ENCODE measurements around the gene IMPDH1.

IMPDH1 gene

GRCh38 chr7:128421384-128421783 lies 11.6 kb upstream of the IMPDH1 start:
- peaks cover 3 to 5% of the 10 kb centered on the region in 2 experiments for H3K27me3 ChIP-seq (ENCODE audit: control insufficient read depth in 1 of 2, insufficient read depth in 1 of 2, low read length in 2 of 2)
- H3K23ac ChIP-seq (ENCODE audit: low read length in 2 of 2) = no peak overlapping the region
- H2BK5ac ChIP-seq (ENCODE audit: low read depth, low read length, poor library complexity, severe bottlenecking) = no peak overlapping the region
- H3K79me1 ChIP-seq (replicated peaks; ENCODE audit: low read length, poor library complexity, severe bottlenecking) = no peaks in the 10 kb centered on the region
- peak overlapping the region; percentile 29 for H2AK5ac ChIP-seq (ENCODE audit: low read length, severe bottlenecking)
- no peak overlapping the region for H2BK15ac ChIP-seq (ENCODE audit: low read depth, poor library complexity, severe bottlenecking)
- H3K14ac ChIP-seq (ENCODE audit: low read length in 2 of 2) = no peak overlapping the region
- no peak overlapping the region for H3K4me2 ChIP-seq (ENCODE audit: low read length, poor library complexity, severe bottlenecking)
- no peaks in the 10 kb centered on the region for H3K9me3 ChIP-seq (ENCODE audit: control insufficient read depth, low read length)
- no peak overlapping the region for H3K4ac ChIP-seq (ENCODE audit: low read depth in 1 of 2, low read length in 2 of 2)
- no peak overlapping the region for H3K4me3 ChIP-seq (ENCODE audit: insufficient read depth in 1 of 2, low read depth in 1 of 2, low read length in 2 of 2)
- H3K4me1 ChIP-seq (ENCODE audit: control insufficient read depth, insufficient read depth, low read depth, low read length) = peaks cover 9% of the 10 kb centered on the region
- no peak overlapping the region for H3K27ac ChIP-seq (ENCODE audit: low read length, poor library complexity, severe bottlenecking)
- H3K18ac ChIP-seq (ENCODE audit: low read depth in 1 of 2, low read length in 2 of 2) = peak overlapping the region in 1 of 2 experiments; percentile 42
- no peak overlapping the region for H2BK12ac ChIP-seq (ENCODE audit: low read length in 2 of 2)
- 75% methylated on average over 1 of the region's 1 CpG for WGBS
- H3K9ac ChIP-seq (ENCODE audit: low read length) = no peak overlapping the region
- no peak overlapping the region for H2BK120ac ChIP-seq (ENCODE audit: low read depth, low read length)
- H2AFZ ChIP-seq (ENCODE audit: low read depth, low read length) = no peak overlapping the region
- H4K8ac ChIP-seq (ENCODE audit: low read length) = no peak overlapping the region
- H4K91ac ChIP-seq (ENCODE audit: low read length) = no peak overlapping the region
- H3K36me3 ChIP-seq (ENCODE audit: control insufficient read depth in 1 of 2, insufficient read depth in 2 of 2, low read depth in 1 of 2, low read length in 2 of 2) = no peaks in the 10 kb centered on the region
- no peak for DNase-seq

- peaks cover 9% of the 10 kb centered on the region for H3K4me1 ChIP-seq (ENCODE audit: control insufficient read depth, insufficient read depth, low read depth, low read length)
- no peak overlapping the region for H2AK5ac ChIP-seq (ENCODE audit: low read length, severe bottlenecking)
- no peak overlapping the region for H3K27ac ChIP-seq (ENCODE audit: low read length, poor library complexity, severe bottlenecking)
- no peak overlapping the region for H3K9ac ChIP-seq (ENCODE audit: low read length)
- no peak overlapping the region for H4K91ac ChIP-seq (ENCODE audit: low read length)
- H3K36me3 ChIP-seq (ENCODE audit: control insufficient read depth in 1 of 2, insufficient read depth in 2 of 2, low read depth in 1 of 2, low read length in 2 of 2) = no peaks in the 10 kb centered on the region
- no peaks in the 10 kb centered on the region for H3K79me1 ChIP-seq (replicated peaks; ENCODE audit: low read length, poor library complexity, severe bottlenecking)
- peak overlapping the region; percentile 35 for H4K8ac ChIP-seq (ENCODE audit: low read length)
- DNase-seq = no peak
- H2BK12ac ChIP-seq (ENCODE audit: low read length in 2 of 2) = no peak overlapping the region
- no peak overlapping the region for H2BK120ac ChIP-seq (ENCODE audit: low read depth, low read length)
- H2AFZ ChIP-seq (ENCODE audit: low read depth, low read length) = no peak overlapping the region
- H3K9me3 ChIP-seq (ENCODE audit: control insufficient read depth, low read length) = no peaks in the 10 kb centered on the region
- H2BK15ac ChIP-seq (ENCODE audit: low read depth, poor library complexity, severe bottlenecking) = no peak overlapping the region
- no peak overlapping the region for H3K14ac ChIP-seq (ENCODE audit: low read length in 2 of 2)
- no peak overlapping the region for H3K23ac ChIP-seq (ENCODE audit: low read length in 2 of 2)
- no peak overlapping the region for H3K18ac ChIP-seq (ENCODE audit: low read depth in 1 of 2, low read length in 2 of 2)
- H3K4me3 ChIP-seq (ENCODE audit: insufficient read depth in 1 of 2, low read depth in 1 of 2, low read length in 2 of 2) = no peak overlapping the region
- H3K4ac ChIP-seq (ENCODE audit: low read depth in 1 of 2, low read length in 2 of 2) = no peak overlapping the region
- H3K4me2 ChIP-seq (ENCODE audit: low read length, poor library complexity, severe bottlenecking) = no peak overlapping the region
- peaks cover 3 to 5% of the 10 kb centered on the region in 2 experiments for H3K27me3 ChIP-seq (ENCODE audit: control insufficient read depth in 1 of 2, insufficient read depth in 1 of 2, low read length in 2 of 2)
- 88% methylated on average over 1 of the region's 1 CpG for WGBS
- no peak overlapping the region for H2BK5ac ChIP-seq (ENCODE audit: low read depth, low read length, poor library complexity, severe bottlenecking)
Measured at GRCh38 chr7:128420773-128421172, 11.0 kb upstream of the IMPDH1 start.

DNA sequence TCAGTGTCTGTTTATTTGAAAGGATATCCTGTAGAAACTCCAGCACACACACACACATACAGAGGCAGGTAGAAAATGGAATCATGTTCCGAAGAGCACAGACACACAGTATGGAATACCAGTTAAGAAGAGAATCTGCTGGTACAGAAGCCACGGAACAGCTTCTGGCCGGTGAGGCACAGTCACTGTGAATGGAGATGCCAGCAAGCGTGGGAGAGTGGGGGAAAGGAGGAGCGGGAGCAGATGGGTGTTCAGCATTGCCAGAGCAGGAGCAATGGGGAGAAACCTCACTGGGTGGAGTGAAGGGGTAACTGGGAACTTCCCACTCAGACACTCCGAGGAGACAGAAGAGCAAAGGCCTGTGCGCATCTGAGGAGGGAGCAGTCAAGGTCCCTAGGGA lies 9.5 kb upstream of the IMPDH1 start:
- no peak for DNase-seq
- no peak overlapping the region for H3K27ac ChIP-seq (ENCODE audit: low read length, poor library complexity, severe bottlenecking)
- H3K27me3 ChIP-seq (ENCODE audit: control insufficient read depth in 1 of 2, insufficient read depth in 1 of 2, low read length in 2 of 2) = peaks cover 3 to 4% of the 10 kb centered on the region in 2 experiments
- H4K91ac ChIP-seq (ENCODE audit: low read length) = no peak overlapping the region
- no peak overlapping the region for H3K9ac ChIP-seq (ENCODE audit: low read length)
- peaks cover 9% of the 10 kb centered on the region for H3K4me1 ChIP-seq (ENCODE audit: control insufficient read depth, insufficient read depth, low read depth, low read length)
- 91% methylated on average over 7 of the region's 7 CpGs for WGBS
- no peak overlapping the region for H4K8ac ChIP-seq (ENCODE audit: low read length)
- no peak overlapping the region for H3K14ac ChIP-seq (ENCODE audit: low read length in 2 of 2)
- no peak overlapping the region for H3K4me2 ChIP-seq (ENCODE audit: low read length, poor library complexity, severe bottlenecking)
- H3K4ac ChIP-seq (ENCODE audit: low read depth in 1 of 2, low read length in 2 of 2) = no peak overlapping the region
- no peak overlapping the region for H2BK12ac ChIP-seq (ENCODE audit: low read length in 2 of 2)
- H2AFZ ChIP-seq (ENCODE audit: low read depth, low read length) = no peak overlapping the region
- no peak overlapping the region for H3K4me3 ChIP-seq (ENCODE audit: insufficient read depth in 1 of 2, low read depth in 1 of 2, low read length in 2 of 2)
- no peaks in the 10 kb centered on the region for H3K9me3 ChIP-seq (ENCODE audit: control insufficient read depth, low read length)
- no peak overlapping the region for H3K18ac ChIP-seq (ENCODE audit: low read depth in 1 of 2, low read length in 2 of 2)
- no peak overlapping the region for H2BK120ac ChIP-seq (ENCODE audit: low read depth, low read length)
- H3K23ac ChIP-seq (ENCODE audit: low read length in 2 of 2) = no peak overlapping the region
- H3K79me1 ChIP-seq (replicated peaks; ENCODE audit: low read length, poor library complexity, severe bottlenecking) = no peaks in the 10 kb centered on the region
- no peak overlapping the region for H2AK5ac ChIP-seq (ENCODE audit: low read length, severe bottlenecking)
- H3K36me3 ChIP-seq (ENCODE audit: control insufficient read depth in 1 of 2, insufficient read depth in 2 of 2, low read depth in 1 of 2, low read length in 2 of 2) = no peaks in the 10 kb centered on the region
- H2BK5ac ChIP-seq (ENCODE audit: low read depth, low read length, poor library complexity, severe bottlenecking) = no peak overlapping the region
- H2BK15ac ChIP-seq (ENCODE audit: low read depth, poor library complexity, severe bottlenecking) = no peak overlapping the region

- no peak overlapping the region for H3K4ac ChIP-seq (ENCODE audit: low read depth in 1 of 2, low read length in 2 of 2)
- WGBS = 94% methylated on average over 2 of the region's 3 CpGs
- no peak overlapping the region for H2BK5ac ChIP-seq (ENCODE audit: low read depth, low read length, poor library complexity, severe bottlenecking)
- no peak overlapping the region for H3K23ac ChIP-seq (ENCODE audit: low read length in 2 of 2)
- no peak overlapping the region for H3K14ac ChIP-seq (ENCODE audit: low read length in 2 of 2)
- H2BK120ac ChIP-seq (ENCODE audit: low read depth, low read length) = no peak overlapping the region
- H3K9me3 ChIP-seq (ENCODE audit: control insufficient read depth, low read length) = no peaks in the 10 kb centered on the region
- H3K36me3 ChIP-seq (ENCODE audit: control insufficient read depth in 1 of 2, insufficient read depth in 2 of 2, low read depth in 1 of 2, low read length in 2 of 2) = no peaks in the 10 kb centered on the region
- peaks cover 9% of the 10 kb centered on the region for H3K4me1 ChIP-seq (ENCODE audit: control insufficient read depth, insufficient read depth, low read depth, low read length)
- H3K4me2 ChIP-seq (ENCODE audit: low read length, poor library complexity, severe bottlenecking) = no peak overlapping the region
- no peak overlapping the region for H3K27ac ChIP-seq (ENCODE audit: low read length, poor library complexity, severe bottlenecking)
- H2AK5ac ChIP-seq (ENCODE audit: low read length, severe bottlenecking) = no peak overlapping the region
- H3K18ac ChIP-seq (ENCODE audit: low read depth in 1 of 2, low read length in 2 of 2) = no peak overlapping the region
- no peak overlapping the region for H3K4me3 ChIP-seq (ENCODE audit: insufficient read depth in 1 of 2, low read depth in 1 of 2, low read length in 2 of 2)
- H2BK12ac ChIP-seq (ENCODE audit: low read length in 2 of 2) = no peak overlapping the region
- no peak overlapping the region for H2AFZ ChIP-seq (ENCODE audit: low read depth, low read length)
- DNase-seq = no peak
- peaks cover 8 to 11% of the 10 kb centered on the region in 2 experiments for H3K27me3 ChIP-seq (ENCODE audit: control insufficient read depth in 1 of 2, insufficient read depth in 1 of 2, low read length in 2 of 2)
- H4K8ac ChIP-seq (ENCODE audit: low read length) = no peak overlapping the region
- H3K79me1 ChIP-seq (replicated peaks; ENCODE audit: low read length, poor library complexity, severe bottlenecking) = no peaks in the 10 kb centered on the region
- no peak overlapping the region for H4K91ac ChIP-seq (ENCODE audit: low read length)
- no peak overlapping the region for H3K9ac ChIP-seq (ENCODE audit: low read length)
- H2BK15ac ChIP-seq (ENCODE audit: low read depth, poor library complexity, severe bottlenecking) = no peak overlapping the region
Measured at GRCh38 chr7:128417071-128417470, 7.3 kb upstream of the IMPDH1 start.

Measured in mesenchymal stem cell (in vitro differentiated cells and primary cell).